H1 (cell line): ENCODE measurements around the gene LAP3. TPM values are rescaled to one million over a fixed set of nuclear protein-coding genes. Genes with fewer than 3 reads are reported as not detected.

ENCODE experiments used
- CTCF ChIA-PET: fragments of 300-600 bp; sonication (Branson Sonifier 250); formaldehyde crosslinking; loops from one replicate; lab custom pipeline; 2021; ENCODE audit not compliant: partially characterized antibody; lab: Charles Lee
- POLR2A ChIA-PET: fragments of 300-600 bp; sonication (Branson Sonifier 250); formaldehyde crosslinking; loops from one replicate; lab custom pipeline; 2021; ENCODE audit warnings: inconsistent platforms; ENCODE audit not compliant: partially characterized antibody; lab: Charles Lee
- DNase-seq, 2 experiments: peaks; one replicate each; pipeline versions ENCODE4 v3.0.0 to v3.0.0-alpha.2; 2010 to 2022; ENCODE audit warnings: low spot score in 2 of 2, low read depth in 1 of 2, mixed read lengths in 1 of 2
- FAIRE-seq: peaks from 2 replicates; lab custom pipeline; 2011; peaks lifted over from hg19 to GRCh38; lab: Jason Lieb, UNC
- H2AFZ ChIP-seq: 2 replicates; pipeline ENCODE4 v1.8.1; 2012; ENCODE audit warnings: low read length, inconsistent platforms
- H2AK5ac ChIP-seq: 2 replicates; pipeline ENCODE4 v1.6.1; 2013; ENCODE audit warnings: low read depth, low read length
- H2BK120ac ChIP-seq: replicated peaks from 2 replicates; pipeline ENCODE3; 2013; ENCODE audit warnings: low read depth, low read length, inconsistent platforms
- H2BK12ac ChIP-seq: 2 replicates; pipeline ENCODE4 v1.6.1; 2013; ENCODE audit warnings: low read depth, low read length
- H2BK15ac ChIP-seq: 2 replicates; pipeline ENCODE4 v1.6.1; 2013; ENCODE audit warnings: low read length
- H2BK20ac ChIP-seq: 2 replicates; pipeline ENCODE4 v1.6.1; 2013; ENCODE audit warnings: low read length
- H2BK5ac ChIP-seq: 2 replicates; pipeline ENCODE4 v1.6.1; 2013; ENCODE audit warnings: low read depth, low read length
- H3K14ac ChIP-seq: 2 replicates; pipeline ENCODE4 v1.6.1; 2013; ENCODE audit warnings: inconsistent platforms; ENCODE audit not compliant: insufficient read length
- H3K18ac ChIP-seq: 2 replicates; pipeline ENCODE4 v1.6.1; 2013; ENCODE audit warnings: low read length; ENCODE audit errors: extremely low read depth
- H3K23ac ChIP-seq: 2 replicates; pipeline ENCODE4 v1.6.1; 2013; ENCODE audit warnings: inconsistent platforms; ENCODE audit not compliant: insufficient read length
- H3K23me2 ChIP-seq: 2 replicates; pipeline ENCODE4 v1.6.1; 2013; ENCODE audit warnings: low read depth, low read length
- H3K27ac ChIP-seq: 2 replicates; pipeline ENCODE4 v1.6.1; 2011; ENCODE audit warnings: low read depth, low read length, inconsistent platforms
- H3K27me3 ChIP-seq, 4 experiments: replicated peaks in 1 of 4; 1 replicate in 1 of 4; 2 replicates in 3 of 4; pipeline versions ENCODE4 v1.6.1 to v1.8.1; 2011 to 2013; ENCODE audit warnings: low read length in 3 of 4, mild to moderate bottlenecking in 3 of 4, inconsistent platforms in 2 of 4, mixed read lengths in 2 of 4, moderate library complexity in 1 of 4; ENCODE audit not compliant: control insufficient read depth in 3 of 4, insufficient read depth in 3 of 4; ENCODE audit errors: extremely low read depth in 1 of 4
- H3K36me3 ChIP-seq, 4 experiments: 2 replicates each; pipeline versions ENCODE4 v1.6.1 to v1.8.1; 2011 to 2013; ENCODE audit warnings: mild to moderate bottlenecking in 4 of 4, low read length in 3 of 4, moderate library complexity in 2 of 4, control low read depth in 1 of 4, inconsistent platforms in 1 of 4; ENCODE audit not compliant: insufficient read depth in 4 of 4, control insufficient read depth in 2 of 4
- H3K4ac ChIP-seq: replicated peaks from 2 replicates; pipeline ENCODE3; 2013; ENCODE audit warnings: low read length, low read depth, mixed read lengths, inconsistent platforms; ENCODE audit not compliant: insufficient read length
- H3K4me1 ChIP-seq, 4 experiments: replicated peaks in 1 of 4; 1 replicate in 1 of 4; 2 replicates in 3 of 4; pipeline versions ENCODE4 v1.6.1 to v1.8.1; 2011 to 2013; ENCODE audit warnings: low read length in 3 of 4, inconsistent platforms in 2 of 4, mixed read lengths in 1 of 4; ENCODE audit not compliant: insufficient read depth in 4 of 4, control insufficient read depth in 3 of 4
- H3K4me2 ChIP-seq, 2 experiments: 2 replicates each; pipeline versions ENCODE4 v1.6.1 to v1.8.1; 2011 to 2013; ENCODE audit warnings: low read depth in 2 of 2, low read length in 2 of 2, control low read depth in 1 of 2, inconsistent platforms in 1 of 2, mild to moderate bottlenecking in 1 of 2; ENCODE audit not compliant: insufficient read depth in 1 of 2
- H3K4me3 ChIP-seq, 4 experiments: fragments of 200-600, 300-600 bp in 1 of 4; sonication (generic), shearing (Covaris generic), sonication (Bioruptor Twin) in 1 of 4; 2 replicates each; pipeline versions ENCODE4 v1.5.1 to v1.8.1; 2011 to 2016; ENCODE audit warnings: low read length in 4 of 4, low read depth in 3 of 4, control low read depth in 2 of 4, inconsistent platforms in 2 of 4, mild to moderate bottlenecking in 2 of 4, mixed read lengths in 1 of 4, moderate library complexity in 1 of 4; ENCODE audit not compliant: insufficient read depth in 2 of 4; ENCODE audit errors: extremely low read depth in 1 of 4
- H3K56ac ChIP-seq: replicated peaks from 2 replicates; pipeline ENCODE3; 2013; ENCODE audit warnings: low read depth, mild to moderate bottlenecking, mixed read lengths, low read length, inconsistent platforms; ENCODE audit not compliant: insufficient read length
- H3K79me1 ChIP-seq: 2 replicates; pipeline ENCODE4 v1.6.1; 2013; ENCODE audit warnings: low read depth, low read length, control low read depth
- H3K79me2 ChIP-seq, 2 experiments: 2 replicates each; pipeline versions ENCODE4 v1.6.1 to v1.8.1; 2012 to 2013; ENCODE audit warnings: low read length in 2 of 2, mild to moderate bottlenecking in 2 of 2, inconsistent platforms in 1 of 2; ENCODE audit not compliant: insufficient read depth in 2 of 2, control insufficient read depth in 1 of 2
- H3K9ac ChIP-seq, 4 experiments: replicated peaks in 1 of 4; 1 replicate in 1 of 4; 2 replicates in 3 of 4; pipeline versions ENCODE4 v1.6.1 to v1.8.1; 2011 to 2013; ENCODE audit warnings: low read depth in 3 of 4, low read length in 3 of 4, control low read depth in 2 of 4, mild to moderate bottlenecking in 2 of 4, moderate library complexity in 2 of 4, inconsistent platforms in 1 of 4; ENCODE audit errors: extremely low read depth in 1 of 4
- H3K9me3 ChIP-seq, 2 experiments: 2 replicates each; pipeline versions ENCODE4 v1.6.1 to v1.8.1; 2012 to 2013; ENCODE audit warnings: mild to moderate bottlenecking in 2 of 2, moderate library complexity in 2 of 2, control low read depth in 1 of 2, inconsistent platforms in 1 of 2, low read depth in 1 of 2, low read length in 1 of 2, mixed read lengths in 1 of 2; ENCODE audit not compliant: insufficient read depth in 2 of 2
- H4K20me1 ChIP-seq, 2 experiments: replicated peaks in 1 of 2; 2 replicates each; pipeline versions ENCODE3 to v1.8.1; 2011 to 2013; ENCODE audit warnings: inconsistent platforms in 2 of 2, low read length in 2 of 2, mild to moderate bottlenecking in 1 of 2; ENCODE audit not compliant: insufficient read depth in 2 of 2, control insufficient read depth in 1 of 2
- H4K5ac ChIP-seq: 2 replicates; pipeline ENCODE4 v1.6.1; 2013; ENCODE audit warnings: low read length, low read depth, mixed read lengths, inconsistent platforms; ENCODE audit not compliant: insufficient read length
- H4K8ac ChIP-seq: 2 replicates; pipeline ENCODE4 v1.8.0; 2013; ENCODE audit warnings: mild to moderate bottlenecking, moderate library complexity, low read length, inconsistent platforms; ENCODE audit not compliant: insufficient read depth; ENCODE audit errors: extremely low read depth
- H4K91ac ChIP-seq: replicated peaks from 2 replicates; pipeline ENCODE3; 2013; ENCODE audit warnings: low read length, mixed read lengths, inconsistent platforms; ENCODE audit not compliant: insufficient read length
- WGBS, 2 experiments: shearing (Covaris generic) in 1 of 2; methylation state at CpG; one replicate each; pipeline versions ENCODE4 v1.1.6 to v1.1.7; 2013 to 2015; ENCODE audit warnings: low lambda C conversion rate in 2 of 2, mixed read lengths in 2 of 2, inconsistent platforms in 1 of 2, low coverage in 1 of 2, missing lambda C conversion rate in 1 of 2; ENCODE audit not compliant: insufficient replicate concordance in 2 of 2, insufficient coverage in 1 of 2, insufficient read length in 1 of 2; ENCODE audit errors: extremely low coverage in 1 of 2, missing lambda C conversion rate in 1 of 2; 5-methylcytosine and 5-hydroxymethylcytosine counted together
- polyA plus RNA-seq, 7 experiments: library from polyadenylated mRNA; depleted of rRNA in 3 of 7; stranded (reverse) in 5 of 7; unstranded in 2 of 7; fragments of >200 nt in 5 of 7; fragments of 200-250 nt in 2 of 7; gene quantifications; 1 replicate in 5 of 7; 2 replicates in 1 of 7; 4 replicates in 1 of 7; pipeline versions ENCODE4 v1.2.1 to v1.2.3, GENCODE V29; 2011 to 2013; ENCODE audit warnings: missing spikeins in 2 of 7, mixed read lengths in 2 of 7
- total RNA-seq: library from RNA; stranded (reverse); fragmentation: NEBNext Ultra II Directional; extraction: Animal tissue kit (Norgen Biotek cat#: 25700); gene quantifications from 2 replicates; pipeline ENCODE4 v1.2.1, GENCODE V29; 2021

LAP3 gene
- total and polyA plus RNA-seq, 2 of the 8 experiments (the other 6 are each of a cell fraction or from before 2014, with no cell fraction given), result 28.3 to 50.9 TPM

DNA sequence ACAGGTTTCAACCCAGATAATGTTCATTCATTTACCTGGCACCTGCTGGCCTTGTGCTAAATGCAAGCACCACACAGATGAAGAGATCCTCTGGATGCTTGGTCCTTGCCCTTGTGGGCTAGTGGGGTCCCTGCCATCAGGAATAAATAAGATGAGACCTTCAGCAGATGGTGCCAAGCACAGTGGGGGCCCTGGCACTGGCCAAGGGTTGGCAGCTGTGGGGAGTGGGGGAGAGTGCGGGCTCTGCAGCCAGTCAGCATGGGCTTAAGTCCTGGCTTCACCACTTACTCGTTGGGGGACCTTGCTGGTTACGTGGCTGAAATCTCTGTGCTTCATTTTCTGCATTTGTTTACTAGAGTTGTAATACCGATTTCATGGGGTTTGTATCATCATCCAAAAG, 6.9 kb downstream of the LAP3 start:
- Histone ChIP-seq H4K8ac (no peak overlapping the region), H2BK15ac (no peak overlapping the region), H3K23ac (no peak overlapping the region), H3K4ac (peak overlapping the region; percentile 75), H4K91ac (no peak overlapping the region), H3K79me1 (no peaks in the 10 kb centered on the region), H3K27me3 (no peaks in the 10 kb centered on the region), H3K9me3 (no peaks in the 10 kb centered on the region), H3K79me2 (0 out of 4 replicates have a peak, but pooled peaks cover 0 to 5% of the 10 kb centered on the region in 2 experiments), H2AK5ac (no peak overlapping the region), H3K18ac (no peak overlapping the region), H3K9ac (no peak overlapping the region), H3K36me3 (peaks cover 3 to 58% (median 30%) of the 10 kb centered on the region in 4 experiments), H2AFZ (no peak overlapping the region), H4K5ac (no peak overlapping the region), H2BK5ac (no peak overlapping the region; the same call in 1 of the 2 replicates), H2BK120ac (no peak overlapping the region), H3K4me1 (no peaks in the 10 kb centered on the region; a peak in 1 of 7 replicates), H3K27ac (no peak overlapping the region), H3K4me3 (no peak overlapping the region), H3K14ac (no peak overlapping the region), H3K56ac (no peak overlapping the region), H2BK12ac (no peak overlapping the region), H3K4me2 (no peak overlapping the region), H4K20me1 (peaks cover 0 to 2% of the 10 kb centered on the region in 2 experiments), H3K23me2 (no peaks in the 10 kb centered on the region), H2BK20ac (no peak overlapping the region)
- FAIRE-seq (no peak), DNase-seq (no peak)
- WGBS, 2 experiments, result 91% methylated on average over 4 of the region's 4 CpGs; no CpG with 5 or more reads in 1 of the 2 experiments
- POLR2A ChIA-PET, result interaction anchor here (0.7 to 1.8 kb wide), 5 partner anchors 10 to 71 kb away, joined by 3 to 6 read pairs (median 5); partner anchors contain the start of genes MED28 and QDPR
- CTCF ChIA-PET, result interaction anchor here (1.3 to 2.3 kb wide), 2 partner anchors 14 to 35 kb away, joined by 3 to 10 read pairs; no protein-coding TSS in a partner anchor
